Measurements from ENCODE around the gene TBC1D16.

Gene TBC1D16

DNA sequence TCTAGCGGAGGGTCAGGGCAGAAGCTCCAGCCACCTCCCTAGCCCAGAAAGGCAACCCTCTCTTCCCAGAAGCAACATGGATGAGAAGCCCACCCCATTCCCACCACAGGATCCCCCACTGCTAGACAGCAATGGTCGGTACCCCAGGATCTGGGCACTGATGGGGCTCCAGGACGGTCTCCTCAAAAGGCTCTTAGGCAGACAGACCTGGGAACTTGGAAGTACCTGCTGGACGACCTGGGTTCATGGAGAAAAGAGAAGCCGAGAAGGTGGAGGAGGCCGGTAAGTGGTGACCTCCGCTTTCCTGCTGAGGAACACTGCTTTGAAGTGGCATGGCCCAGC is 96.6 kb downstream of the TBC1D16 start:
- TF ChIP-seq, protein P1, sequence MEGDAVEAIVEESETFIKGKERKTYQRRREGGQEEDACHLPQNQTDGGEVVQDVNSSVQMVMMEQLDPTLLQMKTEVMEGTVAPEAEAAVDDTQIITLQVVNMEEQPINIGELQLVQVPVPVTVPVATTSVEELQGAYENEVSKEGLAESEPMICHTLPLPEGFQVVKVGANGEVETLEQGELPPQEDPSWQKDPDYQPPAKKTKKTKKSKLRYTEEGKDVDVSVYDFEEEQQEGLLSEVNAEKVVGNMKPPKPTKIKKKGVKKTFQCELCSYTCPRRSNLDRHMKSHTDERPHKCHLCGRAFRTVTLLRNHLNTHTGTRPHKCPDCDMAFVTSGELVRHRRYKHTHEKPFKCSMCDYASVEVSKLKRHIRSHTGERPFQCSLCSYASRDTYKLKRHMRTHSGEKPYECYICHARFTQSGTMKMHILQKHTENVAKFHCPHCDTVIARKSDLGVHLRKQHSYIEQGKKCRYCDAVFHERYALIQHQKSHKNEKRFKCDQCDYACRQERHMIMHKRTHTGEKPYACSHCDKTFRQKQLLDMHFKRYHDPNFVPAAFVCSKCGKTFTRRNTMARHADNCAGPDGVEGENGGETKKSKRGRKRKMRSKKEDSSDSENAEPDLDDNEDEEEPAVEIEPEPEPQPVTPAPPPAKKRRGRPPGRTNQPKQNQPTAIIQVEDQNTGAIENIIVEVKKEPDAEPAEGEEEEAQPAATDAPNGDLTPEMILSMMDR (conservative IDR thresholded peaks at IDR 0.05): no peak
- TF ChIP-seq ZFX (IDR thresholded peaks at IDR 0.05): no peak
- H3K27ac ChIP-seq: no peak overlapping the region

DNA sequence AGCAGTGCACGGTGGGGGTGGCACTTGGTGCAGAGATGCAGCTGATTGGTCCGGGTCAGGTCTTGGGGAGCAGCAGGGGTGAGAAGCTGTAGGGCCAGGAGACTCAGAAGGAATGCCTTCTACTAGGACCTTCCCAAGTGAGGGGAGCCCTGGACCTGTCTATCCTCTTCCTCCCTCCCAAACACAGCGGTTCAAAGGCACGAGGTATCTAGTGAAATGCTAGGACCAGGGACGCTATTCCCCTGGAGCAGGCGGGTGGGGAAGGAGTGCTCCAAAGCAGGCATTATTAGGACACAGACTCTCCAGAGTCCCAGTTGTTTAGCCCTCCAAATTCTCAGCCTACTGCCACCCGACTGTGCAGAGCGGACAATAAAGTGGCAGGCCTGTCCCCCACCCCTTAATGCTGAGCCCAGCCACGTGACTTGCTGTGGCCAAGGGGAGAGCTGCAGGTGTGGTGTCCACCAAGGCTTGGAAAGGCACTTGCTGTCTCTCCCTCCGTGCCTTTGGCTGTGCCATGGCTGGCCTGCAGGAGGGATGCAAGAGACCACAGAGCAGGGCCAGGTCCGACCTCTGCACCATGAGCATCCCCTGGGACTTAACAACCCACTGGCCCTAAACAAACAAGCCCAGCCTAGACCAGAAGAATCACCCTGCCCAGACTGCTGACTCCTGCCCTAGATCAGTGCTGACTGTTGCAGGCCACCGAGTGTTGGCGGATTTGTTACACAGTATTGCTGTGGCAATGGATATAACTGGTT is 97.2 kb downstream of the TBC1D16 start:
- H3K27ac ChIP-seq: no peak overlapping the region
- no peak for TF ChIP-seq ZFX (IDR thresholded peaks at IDR 0.05)
- TF ChIP-seq, protein P1 (conservative IDR thresholded peaks at IDR 0.05): no peak

DNA sequence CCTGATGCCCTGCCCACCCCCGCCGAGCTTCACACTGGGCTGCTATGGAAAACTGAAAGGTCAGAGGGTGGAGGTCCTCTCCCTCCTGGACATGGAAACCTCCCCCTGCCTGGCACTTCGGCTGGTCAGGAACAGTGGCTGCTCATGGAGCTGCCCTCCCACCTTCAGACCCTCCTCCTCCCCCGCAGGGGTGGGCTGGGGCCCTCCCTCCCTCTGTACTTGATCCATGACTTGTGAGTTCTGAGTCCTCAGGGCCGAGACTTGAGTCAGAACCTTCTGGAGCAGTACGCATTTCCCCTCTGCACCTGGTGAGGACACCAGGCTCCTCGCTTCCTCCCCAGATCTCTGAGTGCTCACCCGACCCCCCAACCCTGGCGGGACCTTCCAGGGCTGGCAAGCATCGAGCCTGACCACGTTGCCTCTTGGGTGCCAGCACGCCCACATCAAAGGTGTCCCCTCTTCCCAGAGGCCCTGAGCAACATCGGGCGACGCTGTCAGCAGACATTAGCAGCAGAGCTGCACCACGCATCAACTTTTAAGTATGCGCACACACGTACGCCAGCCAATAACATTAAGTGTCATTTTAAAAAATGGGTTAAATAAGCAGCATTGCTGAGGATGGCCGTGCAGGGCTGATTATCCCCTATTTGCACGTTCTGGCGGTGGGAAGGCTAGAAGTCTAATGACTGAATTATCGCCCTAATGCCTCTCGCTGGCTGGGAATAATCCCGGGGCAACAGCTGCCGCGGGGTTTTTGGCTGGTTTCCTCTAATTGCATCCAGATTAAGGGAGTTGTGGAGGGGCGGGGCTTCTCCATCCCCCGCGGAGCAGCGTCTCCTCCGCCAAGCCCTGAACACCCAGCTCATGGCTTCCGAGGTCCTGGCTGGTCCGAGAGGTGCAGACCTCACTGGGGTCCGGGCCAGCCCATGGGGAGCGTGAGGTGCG is 98.0 kb downstream of the TBC1D16 start:
- no peak overlapping the region for H3K27ac ChIP-seq
- TF ChIP-seq ZFX (IDR thresholded peaks at IDR 0.05): no peak
- TF ChIP-seq, protein P1 (conservative IDR thresholded peaks at IDR 0.05): no peak

DNA sequence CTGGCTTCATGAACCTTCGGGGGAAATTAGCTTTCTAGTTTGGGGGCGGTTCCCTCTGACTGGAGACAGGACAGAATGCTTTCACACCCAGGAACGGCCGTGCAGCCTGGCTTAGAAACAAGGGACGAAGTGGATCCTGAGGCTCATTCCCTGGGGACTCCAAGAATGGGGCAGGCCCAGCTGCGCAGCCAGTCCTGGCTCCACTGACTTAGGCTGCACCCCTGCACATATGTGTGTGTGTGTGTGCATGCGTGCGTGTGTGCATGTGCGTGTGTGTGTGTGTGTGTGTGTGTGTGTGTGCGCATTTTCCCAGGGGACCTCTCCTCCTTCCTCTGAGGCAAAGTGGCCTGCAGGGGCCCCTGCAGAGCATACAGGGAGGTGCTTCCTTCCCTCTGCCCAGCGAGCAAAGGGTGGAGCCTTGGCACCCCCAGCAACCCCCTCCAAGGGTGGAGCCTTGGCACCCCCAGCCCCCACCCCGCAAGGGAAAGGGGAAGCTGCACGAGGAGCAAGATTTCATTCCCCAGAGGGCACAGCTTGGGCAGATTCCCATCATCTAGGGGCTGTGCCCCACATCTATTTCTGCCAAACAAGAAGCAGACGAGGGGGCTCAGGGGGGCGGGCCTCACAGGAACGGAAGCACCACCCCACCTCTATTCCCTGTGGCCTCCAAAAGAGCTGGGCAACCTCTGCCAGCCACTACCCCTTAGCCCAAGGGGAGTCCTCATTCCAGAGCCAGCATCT is 98.9 kb downstream of the TBC1D16 start:
- TF ChIP-seq, protein P1 (conservative IDR thresholded peaks at IDR 0.05): no peak
- no peak for TF ChIP-seq ZFX (IDR thresholded peaks at IDR 0.05)
- no peak overlapping the region for H3K27ac ChIP-seq

DNA sequence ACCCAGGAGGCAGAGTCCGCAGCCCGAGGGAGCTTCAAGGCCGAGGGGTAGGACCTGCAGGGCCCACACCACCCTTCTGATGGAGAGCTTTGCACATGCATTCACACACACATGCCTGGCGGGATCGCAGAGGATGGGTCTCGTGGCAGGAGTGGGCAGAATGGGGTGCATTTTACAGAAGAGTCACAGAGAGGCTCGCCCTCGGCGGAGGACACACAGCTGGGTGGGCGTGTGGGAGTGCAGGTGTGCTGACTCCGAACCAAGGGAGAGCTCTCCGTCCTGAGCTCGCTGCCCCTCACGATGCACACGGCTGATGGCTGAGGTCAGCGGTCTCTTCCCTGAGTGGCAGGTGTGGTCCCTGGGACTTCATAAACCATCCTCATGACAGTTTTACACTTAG is 99.6 kb downstream of the TBC1D16 start:
- TF ChIP-seq, protein P1 (conservative IDR thresholded peaks at IDR 0.05): no peak
- no peak for TF ChIP-seq ZFX (IDR thresholded peaks at IDR 0.05)
- no peak overlapping the region for H3K27ac ChIP-seq

DNA sequence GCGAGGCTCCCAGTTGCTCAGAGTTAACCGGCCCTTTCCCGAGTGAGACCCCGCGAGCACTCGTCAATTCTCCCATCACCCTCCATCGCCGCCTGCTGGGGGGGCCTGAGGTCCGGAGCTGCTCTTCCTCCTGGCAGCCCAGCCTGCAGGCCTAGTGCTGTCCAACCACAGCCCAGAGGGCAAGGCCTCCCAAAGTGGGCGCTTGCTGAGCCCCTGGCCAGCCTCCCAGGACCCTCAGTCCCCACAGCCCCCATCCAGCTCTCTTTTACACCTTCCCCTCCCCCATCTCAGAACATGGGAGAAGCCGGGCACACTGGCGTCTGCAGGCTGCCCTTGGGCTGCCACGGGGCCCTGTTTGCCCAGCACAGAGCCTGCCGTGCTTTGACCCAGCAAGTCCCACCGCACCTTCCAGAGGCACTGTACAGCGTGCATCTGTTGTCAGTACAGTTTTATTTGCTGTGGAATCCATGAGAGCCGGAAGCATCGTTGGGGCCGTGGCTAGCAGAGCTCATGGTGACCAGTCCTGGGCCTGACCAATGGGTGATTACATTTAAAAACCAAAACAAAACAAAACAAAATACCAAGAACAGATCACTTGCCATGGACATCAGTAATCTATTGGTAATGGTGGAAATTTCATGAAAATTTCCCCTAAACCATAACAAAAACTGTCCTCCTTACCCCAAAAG is 100.3 kb downstream of the TBC1D16 start:
- TF ChIP-seq ZFX (IDR thresholded peaks at IDR 0.05): no peak
- TF ChIP-seq, protein P1 (conservative IDR thresholded peaks at IDR 0.05): no peak
- no peak overlapping the region; the same call in 1 of the 2 replicates for H3K27ac ChIP-seq

Data from C4-2B (cell line).